PC-3 (cell line): ENCODE results near the gene HCAR3. TPM values are rescaled to one million over a fixed set of nuclear protein-coding genes. Genes with fewer than 3 reads are reported as not detected.
"Not testable (repeated sequence)": the region's sequence is repeated elsewhere in the genome, so short reads cannot be mapped to it uniquely, and the experiment has no call there.

Experiments used
- ATAC-seq: fragments of 200-7000 bp; cut with Tn5 transposase; 2 replicates; pipeline ENCODE4 v1.9.1; 2020; ENCODE audit warnings: mild to moderate bottlenecking, moderate library complexity
- BruUV-seq: library from RNA; stranded (reverse); fragments of 400-500 nt; replicated peaks from 2 replicates; lab custom pipeline; 2021; lab: Mats Ljungman, UMichigan
- CTCF ChIA-PET: fragments of 300-600 bp; sonication (Branson Sonifier 250); formaldehyde crosslinking; loops from one replicate; lab custom pipeline; 2022; ENCODE audit warnings: antibody characterized with exemption; lab: Charles Lee
- POLR2A ChIA-PET: fragments of 300-600 bp; sonication (Branson Sonifier 250); formaldehyde crosslinking; loops from one replicate; lab custom pipeline; 2022; ENCODE audit warnings: antibody characterized with exemption; ENCODE audit not compliant: unreplicated experiment; lab: Charles Lee
- DNase-seq: peaks from one replicate; pipeline ENCODE4 v3.0.0-alpha.2; 2015
- H2AFZ ChIP-seq: fragments of 300-600 bp; sonication (generic); 2 replicates; pipeline ENCODE4 v1.6.0; 2016; ENCODE audit warnings: antibody characterized with exemption, low read length
- H3F3A ChIP-seq: fragments of 300-600 bp; sonication (generic); one replicate; pipeline ENCODE4 v1.6.0; 2017; ENCODE audit warnings: antibody characterized with exemption, low read length, control low read depth, mild to moderate bottlenecking; ENCODE audit not compliant: unreplicated experiment
- H3K27ac ChIP-seq: fragments of 300-600 bp; sonication (generic); 2 replicates; pipeline ENCODE4 v1.5.1; 2016; ENCODE audit warnings: mild to moderate bottlenecking, low read length
- H3K27me3 ChIP-seq: fragments of 300-600 bp; sonication (generic); 2 replicates; pipeline ENCODE4 v1.6.1; 2016; ENCODE audit warnings: low read length, mixed read lengths
- H3K36me3 ChIP-seq: fragments of 300-600 bp; sonication (generic); 2 replicates; pipeline ENCODE4 v1.6.1; 2016; ENCODE audit warnings: low read depth, mixed run types, low read length, mixed read lengths
- H3K4me1 ChIP-seq: fragments of 300-600 bp; sonication (generic); 2 replicates; pipeline ENCODE4 v1.5.1; 2016; ENCODE audit warnings: low read length; ENCODE audit not compliant: insufficient read depth
- H3K4me2 ChIP-seq: fragments of 300-600 bp; sonication (generic); 2 replicates; pipeline ENCODE4 v1.6.0; 2016; ENCODE audit warnings: low read length
- H3K4me3 ChIP-seq: fragments of 300-600 bp; sonication (generic); 2 replicates; pipeline ENCODE4 v1.5.1; 2016; ENCODE audit warnings: mild to moderate bottlenecking, low read length, mixed read lengths
- H3K79me2 ChIP-seq: fragments of 300-600 bp; sonication (generic); 2 replicates; pipeline ENCODE4 v1.6.1; 2017; ENCODE audit warnings: low read length, mixed read lengths
- H3K9ac ChIP-seq: fragments of 300-600 bp; sonication (generic); 2 replicates; pipeline ENCODE4 v1.6.0; 2016; ENCODE audit warnings: mild to moderate bottlenecking, low read length
- H3K9me2 ChIP-seq: fragments of 300-600 bp; sonication (generic); replicated peaks from 2 replicates; pipeline ENCODE4 v1.6.1; 2016; ENCODE audit warnings: mixed run types, low read length, mixed read lengths
- H3K9me3 ChIP-seq: fragments of 300-600 bp; sonication (generic); 2 replicates; pipeline ENCODE4 v1.6.1; 2016; ENCODE audit warnings: low read length, mixed read lengths
- H4K20me1 ChIP-seq: fragments of 300-600 bp; sonication (generic); 2 replicates; pipeline ENCODE4 v1.6.1; 2016; ENCODE audit warnings: low read length, mixed read lengths
- intact Hi-C: fragments of 100-400 bp; cut with micrococcal nuclease; formaldehyde crosslinking; loops from 2 replicates; pipeline ENCODE4 v1.9.0; 2023
- total RNA-seq: library from RNA; depleted of rRNA; stranded (reverse); fragments of >200 nt; gene quantifications from 2 replicates; pipeline ENCODE4 v1.2.3, GENCODE V29; 2014

Gene HCAR3
- total RNA-seq, 1 experiment from 2014 or later = not detected

DNA sequence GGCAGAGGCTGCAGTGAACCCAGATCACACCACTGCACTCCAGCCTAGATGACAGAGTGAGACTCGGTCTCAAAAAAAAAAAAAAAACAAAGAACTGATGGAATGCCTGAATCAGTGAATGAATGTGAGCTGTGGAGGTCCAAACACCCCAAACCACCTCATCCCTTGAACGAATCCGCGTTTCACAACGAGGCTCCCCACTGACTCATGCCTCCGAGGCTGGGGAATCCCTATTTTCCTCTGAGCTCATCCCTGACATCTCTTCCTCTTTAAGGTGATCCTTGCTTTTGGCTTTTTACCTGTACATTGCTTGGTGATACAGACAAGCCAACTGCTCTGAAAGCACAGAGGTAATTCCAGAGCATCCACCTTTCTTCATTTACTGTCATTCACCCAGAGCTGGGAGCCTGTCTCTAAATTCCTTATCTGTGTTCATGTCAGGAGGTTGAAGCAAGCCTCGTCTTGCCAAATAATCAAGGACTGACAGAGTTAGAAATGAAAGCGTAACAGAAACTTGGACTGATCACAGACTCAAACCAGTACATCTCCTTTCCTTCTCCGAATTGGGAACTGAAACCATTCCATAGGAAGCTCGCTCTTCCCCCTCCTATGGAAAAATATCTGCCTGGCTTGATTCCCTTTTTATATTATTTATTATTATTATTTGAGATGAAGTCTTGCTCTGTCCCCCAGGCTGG is 3.0 kb downstream of the HCAR3 start:
- peak; percentile 35; the same call in 1 of the 2 replicates for ATAC-seq
- BruUV-seq, H3K4me2 ChIP-seq, H3K27ac ChIP-seq, H3K9me2 ChIP-seq, intact Hi-C loops, H3K4me1 ChIP-seq, DNase-seq, POLR2A ChIA-PET, H3K27me3 ChIP-seq, H3K79me2 ChIP-seq, H3K9me3 ChIP-seq, H4K20me1 ChIP-seq, H3F3A ChIP-seq, H3K4me3 ChIP-seq, H2AFZ ChIP-seq, H3K36me3 ChIP-seq, H3K9ac ChIP-seq, CTCF ChIA-PET: not testable (repeated sequence)

GRCh38 chr12:122711266-122711665 is 5.3 kb downstream of the HCAR3 start:
- H3F3A ChIP-seq, DNase-seq, H3K9ac ChIP-seq, H3K9me2 ChIP-seq, H3K27ac ChIP-seq, intact Hi-C loops, H3K9me3 ChIP-seq, CTCF ChIA-PET, BruUV-seq, ATAC-seq, H3K4me3 ChIP-seq, H2AFZ ChIP-seq, POLR2A ChIA-PET, H4K20me1 ChIP-seq, H3K4me2 ChIP-seq, H3K36me3 ChIP-seq, H3K79me2 ChIP-seq, H3K27me3 ChIP-seq: not testable (repeated sequence)
- peaks cover 11% of the 10 kb centered on the region; the same call in 1 of the 2 replicates for H3K4me1 ChIP-seq

DNA sequence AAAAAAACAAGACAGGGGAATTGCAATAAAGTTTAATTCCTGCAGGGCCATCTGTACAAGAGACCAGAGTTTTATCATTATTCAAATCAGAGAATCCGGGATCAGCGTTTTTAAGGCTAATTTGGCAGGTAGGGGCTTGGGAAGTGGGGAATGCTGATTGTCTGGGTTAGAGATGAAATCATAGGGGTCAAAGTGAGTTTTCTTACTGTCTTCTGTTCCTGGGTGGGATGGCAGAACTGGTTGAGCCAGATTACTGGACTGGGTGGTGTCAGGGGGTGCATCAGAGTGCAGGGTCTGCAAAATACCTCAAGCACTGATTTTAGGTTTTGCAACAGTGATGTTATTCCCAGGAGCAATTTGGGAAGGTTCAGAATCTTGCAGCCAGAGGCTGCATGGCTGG is 6.3 kb downstream of the HCAR3 start:
- H3K4me2 ChIP-seq = peak overlapping the region; percentile 34; the same call in 1 of the 2 replicates
- H3K4me1 ChIP-seq = peaks cover 11% of the 10 kb centered on the region; the same call in 1 of the 2 replicates
- H3F3A ChIP-seq, H3K9ac ChIP-seq, POLR2A ChIA-PET, H3K4me3 ChIP-seq, H3K36me3 ChIP-seq, intact Hi-C loops, CTCF ChIA-PET, H3K27me3 ChIP-seq, H4K20me1 ChIP-seq, H2AFZ ChIP-seq, H3K9me3 ChIP-seq, H3K27ac ChIP-seq, H3K9me2 ChIP-seq, ATAC-seq, H3K79me2 ChIP-seq, BruUV-seq: not testable (repeated sequence)
- DNase-seq = peak; percentile 46

- H3K4me2 ChIP-seq, ATAC-seq, CTCF ChIA-PET: not testable (repeated sequence)
Measured at GRCh38 chr12:122709287-122709686, 7.3 kb downstream of the HCAR3 start.

GRCh38 chr12:122703841-122704240 is 12.8 kb downstream of the HCAR3 start:
- H3K9ac ChIP-seq, intact Hi-C loops, H3K27me3 ChIP-seq, H3K4me1 ChIP-seq, H3K9me2 ChIP-seq, H4K20me1 ChIP-seq, H3K4me2 ChIP-seq, H2AFZ ChIP-seq, CTCF ChIA-PET, DNase-seq, H3K36me3 ChIP-seq, H3K79me2 ChIP-seq, H3K9me3 ChIP-seq, POLR2A ChIA-PET, H3K4me3 ChIP-seq, ATAC-seq, BruUV-seq, H3K27ac ChIP-seq, H3F3A ChIP-seq: not testable (repeated sequence)

More at GRCh38 chr12:122709287-122709686, 7.3 kb downstream of the HCAR3 start:
- H3K27me3 ChIP-seq, H3F3A ChIP-seq, H3K4me3 ChIP-seq, H3K27ac ChIP-seq, POLR2A ChIA-PET, H3K79me2 ChIP-seq, BruUV-seq, H3K36me3 ChIP-seq, H3K9me3 ChIP-seq, H3K9me2 ChIP-seq, H3K9ac ChIP-seq, intact Hi-C loops, DNase-seq, H2AFZ ChIP-seq, H4K20me1 ChIP-seq: not testable (repeated sequence)
- H3K4me1 ChIP-seq = peaks cover 11% of the 10 kb centered on the region; the same call in 1 of the 2 replicates

GRCh38 chr12:122702890-122703611 is 13.6 kb downstream of the HCAR3 start, which contains the start of gene HCAR2:
TSS of gene HCAR2 (minus strand) at chr12:122703357. CDS start at chr12:122703283, 74 bp downstream.
- H3K79me2 ChIP-seq, H3K9me2 ChIP-seq, H2AFZ ChIP-seq, ATAC-seq, H3K4me3 ChIP-seq, H3K27ac ChIP-seq, POLR2A ChIA-PET, H3F3A ChIP-seq, H3K9ac ChIP-seq, H3K36me3 ChIP-seq, CTCF ChIA-PET, H4K20me1 ChIP-seq, DNase-seq, H3K4me2 ChIP-seq, H3K27me3 ChIP-seq, H3K4me1 ChIP-seq, BruUV-seq, intact Hi-C loops, H3K9me3 ChIP-seq: not testable (repeated sequence)
